Right atrium auricular region (tissue), 2 donors: ENCODE results near the gene ELF3. TPM values are rescaled to one million over a fixed set of nuclear protein-coding genes. Genes with fewer than 3 reads are reported as not detected.
A peak's percentile ranks its signal among the peaks of the same experiment; 100 is the strongest.

Experiments
- DNase-seq: peaks from one replicate; pipeline ENCODE4 v3.0.0-alpha.2; 2019; ENCODE audit warnings: low spot score
- H3K27ac ChIP-seq, 2 donors: fragments of 200-600 bp; sonication (generic); 1 replicate in 1 of 2; 2 replicates in 1 of 2; pipeline ENCODE4 v1.5.1; 2016 to 2019
- H3K27me3 ChIP-seq, 2 donors: fragments of 200-600 bp; sonication (generic); one replicate each; pipeline versions ENCODE4 v1.5.1 to v1.6.0; 2017 to 2019
- H3K36me3 ChIP-seq: fragments of 200-600 bp; sonication (generic); one replicate; pipeline ENCODE4 v1.5.1; 2016
- H3K4me1 ChIP-seq, 2 donors: fragments of 200-600 bp; sonication (generic); one replicate each; pipeline versions ENCODE4 v1.5.1 to v1.6.0; 2017 to 2019
- H3K4me3 ChIP-seq, 2 donors: fragments of 200-600 bp; sonication (generic); 1 replicate in 1 of 2; 2 replicates in 1 of 2; pipeline ENCODE4 v1.5.1; 2017 to 2019; ENCODE audit warnings: mild to moderate bottlenecking in 1 of 2, moderate library complexity in 1 of 2
- H3K9me3 ChIP-seq, 2 donors: fragments of 200-600 bp; sonication (generic); one replicate each; pipeline ENCODE4 v1.5.1; 2019
- CTCF ChIP-seq, 2 donors: fragments of 200-600 bp; sonication (generic); IDR thresholded peaks; one replicate each; pipeline ENCODE4 v1.5.1; 2019; ENCODE audit warnings: antibody characterized with exemption in 2 of 2
- total RNA-seq, 2 donors: library from RNA; depleted of rRNA; stranded (reverse); fragments of >200 nt; gene quantifications; one replicate each; pipeline ENCODE4 v1.1.0, GENCODE V29; 2016

ELF3 gene
- total RNA-seq, 2 donors from 2014 or later: 1.7 TPM; not detected in 1

DNA sequence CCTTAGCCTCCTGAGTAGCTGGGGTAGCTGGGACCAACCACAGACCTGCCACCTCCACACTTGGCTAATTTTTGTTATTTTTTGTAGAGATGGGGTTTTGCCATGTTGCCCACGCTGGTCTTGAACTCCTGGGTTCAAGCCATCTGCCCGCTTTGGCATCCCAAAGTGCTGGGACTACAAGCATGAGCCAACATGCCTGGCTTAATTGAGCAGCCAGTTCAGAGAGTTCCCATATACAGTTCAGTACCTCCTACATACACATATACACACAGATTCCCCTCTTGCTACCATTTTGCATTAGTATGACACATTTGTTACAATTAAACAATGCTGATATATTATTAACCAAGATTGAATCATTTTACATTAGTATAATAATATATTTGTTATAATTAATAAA is 25.0 kb upstream of the ELF3 start:
- TF ChIP-seq CTCF (IDR thresholded peaks at IDR 0.05): no peak
- Histone ChIP-seq H3K27ac (no peak overlapping the region), H3K9me3 (no peaks in the 10 kb centered on the region), H3K4me1 (peaks cover 0 to 29% of the 10 kb centered on the region in 2 donors), H3K36me3 (peaks cover 17% of the 10 kb centered on the region), H3K4me3 (no peak overlapping the region), H3K27me3 (no peaks in the 10 kb centered on the region)
- DNase-seq: no peak

- no peaks in the 10 kb centered on the region for H3K9me3 ChIP-seq
- no peak overlapping the region for H3K4me3 ChIP-seq
- H3K36me3 ChIP-seq: peaks cover 43% of the 10 kb centered on the region
- peaks cover 0 to 21% of the 10 kb centered on the region in 2 donors for H3K4me1 ChIP-seq
- H3K27me3 ChIP-seq: no peaks in the 10 kb centered on the region
- no peak overlapping the region for H3K27ac ChIP-seq
- DNase-seq: no peak
- TF ChIP-seq CTCF (IDR thresholded peaks at IDR 0.05): no peak
These were observed 21.8 kb upstream of the ELF3 start for GRCh38 chr1:201988601-201989000.

GRCh38 chr1:201989354-201990128 is 20.8 kb upstream of the ELF3 start:
- Histone ChIP-seq H3K4me3 (no peak overlapping the region), H3K9me3 (no peaks in the 10 kb centered on the region), H3K4me1 (peaks cover 0 to 12% of the 10 kb centered on the region in 2 donors), H3K27ac (no peak overlapping the region), H3K27me3 (no peaks in the 10 kb centered on the region), H3K36me3 (peaks cover 43% of the 10 kb centered on the region)
- TF ChIP-seq CTCF (IDR thresholded peaks at IDR 0.05): no peak
- DNase-seq: no peak

- DNase-seq: no peak
- Histone ChIP-seq H3K9me3 (no peaks in the 10 kb centered on the region), H3K4me3 (no peak overlapping the region), H3K27ac (no peak overlapping the region), H3K27me3 (no peaks in the 10 kb centered on the region), H3K36me3 (peaks cover 45% of the 10 kb centered on the region), H3K4me1 (peaks cover 0 to 12% of the 10 kb centered on the region in 2 donors)
- TF ChIP-seq CTCF (IDR thresholded peaks at IDR 0.05): no peak
These were observed 20.0 kb upstream of the ELF3 start for GRCh38 chr1:201990427-201990826.

GRCh38 chr1:201999625-202000238 is 10.7 kb upstream of the ELF3 start:
- no peak for DNase-seq
- Histone ChIP-seq H3K9me3 (no peaks in the 10 kb centered on the region), H3K36me3 (peaks cover 81% of the 10 kb centered on the region), H3K27ac (no peak overlapping the region), H3K4me1 (no peaks in the 10 kb centered on the region), H3K27me3 (no peaks in the 10 kb centered on the region), H3K4me3 (no peak overlapping the region)
- TF ChIP-seq CTCF (IDR thresholded peaks at IDR 0.05): peak; percentile 46 to 73
